ENCODE data around the gene CHST11.
A peak's percentile ranks its signal among the peaks of the same experiment; 100 is the strongest.

CHST11 gene

DNA sequence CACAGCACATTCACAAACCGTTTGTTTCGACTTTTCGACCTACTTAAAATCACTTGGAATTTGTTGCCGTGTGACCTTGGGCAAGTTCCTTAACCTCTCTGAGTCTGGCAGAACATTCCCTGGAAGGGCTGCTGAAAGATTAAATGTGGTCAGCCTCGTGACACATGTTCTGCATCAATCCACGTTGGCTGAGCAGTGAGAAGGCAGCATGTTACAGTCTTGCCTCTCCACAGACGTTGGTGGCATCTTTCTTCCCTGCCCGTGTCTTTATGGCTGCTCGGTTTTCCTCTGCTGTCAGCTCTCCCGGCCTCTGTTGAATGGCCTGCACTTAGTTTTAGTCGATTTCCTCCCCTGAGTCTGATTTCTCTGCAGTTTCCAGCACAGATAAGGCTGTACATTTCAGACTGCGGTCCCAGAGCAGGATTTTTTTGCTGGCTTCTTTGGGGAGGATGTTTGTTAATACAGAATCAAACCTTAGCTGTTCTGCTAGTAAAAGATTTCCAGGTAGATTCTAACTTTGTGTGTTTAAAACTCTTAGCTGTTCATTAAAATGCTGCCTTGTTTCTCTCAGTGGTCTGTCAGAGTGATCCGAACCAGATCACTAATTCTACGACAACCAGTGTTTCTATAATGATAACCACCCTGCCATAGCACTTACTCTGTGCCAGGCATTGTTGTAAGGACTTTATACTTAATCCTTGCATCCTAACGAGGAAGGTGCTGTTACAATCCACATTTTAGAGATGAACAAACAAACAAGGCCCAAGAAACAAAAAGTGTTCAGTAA, 217.1 kb downstream of the CHST11 start:
- no peak for DNase-seq (ENCODE audit: low read depth in 2 of 2)

DNA sequence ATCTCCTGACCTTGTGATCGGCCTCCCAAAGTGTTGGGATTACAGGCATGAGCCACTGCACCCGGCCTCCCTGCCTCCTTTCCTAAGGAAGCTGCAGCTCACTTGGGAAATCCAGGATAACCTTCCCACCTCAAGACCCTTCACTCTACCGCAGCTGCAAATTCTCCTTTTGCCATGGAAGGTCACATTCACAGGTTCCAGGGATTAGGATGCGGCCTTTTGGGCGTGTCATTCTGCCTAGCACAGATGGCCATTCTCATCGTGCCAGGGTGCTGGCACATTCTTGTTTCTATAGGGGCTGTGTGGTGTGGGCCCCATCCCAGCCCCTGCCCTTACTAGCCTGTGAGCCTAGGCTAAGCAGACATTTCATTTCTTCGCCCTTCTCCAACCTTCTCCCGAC, 219.9 kb downstream of the CHST11 start:
- no peak for DNase-seq (ENCODE audit: low read depth in 2 of 2)

DNA sequence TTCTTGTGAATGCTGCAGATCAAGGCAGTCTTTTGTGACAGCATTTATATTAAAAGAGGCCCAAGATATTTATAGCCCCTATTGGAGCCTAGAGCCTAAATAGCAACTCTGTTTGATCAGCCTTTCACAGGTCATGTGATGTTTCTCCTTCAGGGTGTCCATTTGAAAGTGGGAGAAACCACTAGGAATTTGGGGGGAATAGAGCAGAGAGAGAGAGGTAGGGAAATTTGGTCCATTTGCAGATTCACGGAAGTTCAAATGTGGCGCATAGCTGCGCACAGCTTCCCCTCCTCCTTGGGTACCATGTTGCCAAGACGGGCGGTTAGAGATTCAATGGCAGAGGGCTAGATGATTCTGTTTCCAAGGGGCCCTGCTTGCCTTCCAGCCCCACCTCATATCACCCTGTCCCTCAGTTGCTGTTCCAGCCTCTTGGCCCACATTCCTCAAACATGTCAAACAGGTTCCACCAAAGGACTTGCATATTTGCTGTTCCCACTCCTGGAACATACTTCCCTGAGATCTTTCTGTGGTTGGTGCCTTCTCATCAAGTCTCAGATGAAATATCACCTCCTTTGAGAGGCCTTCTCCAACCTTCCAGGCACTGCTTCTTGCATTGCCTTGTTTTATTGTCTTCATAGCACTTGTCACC, 220.8 kb downstream of the CHST11 start:
- DNase-seq (ENCODE audit: low read depth in 2 of 2): no peak

DNA sequence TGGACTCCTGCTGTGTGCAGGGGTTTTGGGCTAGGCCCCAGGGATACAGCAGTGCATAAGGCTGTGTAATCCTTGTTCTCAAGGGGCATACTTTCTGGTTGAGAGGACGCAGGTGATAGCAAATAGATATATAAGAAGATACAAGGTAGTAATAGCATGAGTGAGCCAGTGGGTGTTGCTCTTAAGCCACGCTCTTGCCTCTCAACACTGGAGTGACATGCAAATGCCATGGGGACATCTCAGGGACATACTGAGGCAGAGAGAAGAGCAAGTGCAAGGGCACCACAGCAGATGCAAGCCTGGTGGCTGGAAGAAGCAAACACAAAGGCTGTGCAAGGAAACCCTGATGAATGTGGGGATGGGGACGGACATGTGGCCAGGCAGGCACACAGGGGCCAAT, 223.3 kb downstream of the CHST11 start:
- DNase-seq (ENCODE audit: low read depth in 2 of 2): no peak

DNA sequence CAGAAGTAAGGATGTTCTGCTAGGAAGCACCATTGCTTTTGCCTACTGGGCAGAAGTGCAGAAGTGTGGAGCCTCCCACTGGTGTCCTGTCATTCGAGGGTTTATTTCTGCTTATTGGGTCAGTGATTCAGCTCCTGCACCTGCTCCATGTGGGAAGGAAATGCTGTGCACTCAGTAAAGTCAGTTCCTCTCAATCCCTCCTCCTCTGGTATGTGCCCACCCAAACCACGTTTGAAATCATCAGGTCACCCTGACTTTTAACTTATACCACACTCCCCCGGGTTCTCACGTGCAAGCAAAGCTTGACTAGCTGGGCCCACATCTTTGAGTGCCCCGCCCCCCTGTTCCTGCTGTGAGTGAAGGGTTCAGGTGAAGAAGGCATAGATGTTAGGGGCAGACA, 223.7 kb downstream of the CHST11 start:
- no peak for DNase-seq (ENCODE audit: low read depth in 2 of 2)

DNA sequence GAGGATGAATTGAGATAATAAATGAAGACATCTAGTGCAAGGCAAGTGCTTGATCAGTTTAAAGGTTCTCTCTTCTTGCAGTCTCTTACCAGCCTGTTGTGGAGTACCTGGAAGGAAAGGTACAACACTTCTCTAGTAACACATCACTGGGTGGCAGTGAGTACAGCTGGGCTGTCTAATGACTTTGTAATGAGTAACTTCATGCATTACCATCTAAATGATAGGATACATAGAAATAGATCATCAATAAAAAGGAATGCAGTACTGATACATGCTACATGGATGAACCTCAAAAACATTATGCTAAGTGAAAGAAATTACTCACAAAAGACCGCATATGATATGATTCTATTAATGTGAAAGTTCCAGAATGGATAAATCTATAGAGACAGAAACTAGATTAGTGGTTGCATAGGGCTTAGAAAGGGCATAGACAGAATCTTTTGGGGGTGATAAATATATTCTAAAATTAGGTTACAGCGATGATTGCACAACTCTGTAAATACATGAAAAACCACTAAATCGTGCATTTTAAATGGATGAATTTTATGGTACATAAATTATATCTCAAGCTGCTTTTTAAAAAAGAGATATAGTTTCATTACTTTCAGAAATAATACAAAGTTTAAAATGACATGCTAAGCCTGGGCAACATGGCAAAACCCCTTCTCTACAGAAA, 224.4 kb downstream of the CHST11 start:
- no peak for DNase-seq (ENCODE audit: low read depth in 2 of 2)

DNA sequence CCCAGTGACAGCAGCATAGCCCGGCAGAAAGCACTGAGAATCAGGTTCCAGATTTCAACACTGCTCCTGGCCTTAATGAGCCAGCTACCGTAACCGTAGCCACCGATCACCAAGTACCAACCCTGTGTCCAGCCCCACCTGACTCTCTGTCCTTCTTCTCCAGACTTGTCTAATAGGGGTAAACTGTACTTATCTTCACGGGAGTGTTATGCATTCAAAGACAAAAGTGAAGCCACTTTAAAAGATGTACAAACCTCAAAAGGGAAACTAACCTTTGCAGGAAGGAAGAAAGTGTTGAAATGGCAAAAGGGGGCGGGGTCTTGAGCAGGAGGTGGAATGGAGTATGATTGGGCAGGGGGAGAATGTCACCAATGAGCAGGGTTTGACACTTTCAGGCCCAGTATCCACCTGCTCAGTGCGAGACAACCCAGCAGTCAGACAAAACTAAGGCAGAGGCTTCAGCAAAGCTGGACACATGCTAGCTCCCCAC, 226.1 kb downstream of the CHST11 start:
- DNase-seq (ENCODE audit: low read depth in 2 of 2): no peak

DNA sequence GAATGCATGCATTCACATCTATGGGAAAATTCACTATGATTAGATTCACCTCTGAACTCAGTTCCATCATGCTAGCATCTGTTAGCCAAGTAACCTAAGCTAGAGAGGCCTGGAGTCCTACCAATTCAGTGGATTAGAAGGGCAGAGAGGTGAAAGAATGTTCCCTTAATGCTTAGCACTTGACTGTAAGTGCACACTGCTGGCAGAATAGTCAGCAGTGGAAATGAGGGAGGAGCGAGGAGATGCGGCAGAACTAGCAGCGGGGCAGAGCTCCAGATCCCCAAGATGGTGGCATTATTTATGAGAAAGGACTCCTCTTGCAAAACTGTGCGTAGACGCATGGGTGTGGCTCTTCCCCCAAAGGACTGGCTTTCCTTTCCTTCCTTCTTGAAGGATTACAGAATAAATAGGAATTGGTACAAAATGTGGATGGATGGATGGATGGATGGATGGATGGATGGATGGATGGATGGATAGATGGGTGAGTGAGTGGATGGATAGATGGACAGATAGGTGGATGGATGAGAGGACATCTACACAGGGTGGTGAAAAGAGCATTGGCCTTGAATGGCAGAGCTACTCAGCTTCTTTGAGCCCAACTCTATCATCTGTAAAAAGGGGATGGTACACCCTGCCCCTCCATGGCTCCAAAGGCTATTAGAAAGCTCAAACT, 227.2 kb downstream of the CHST11 start:
- no peak for DNase-seq (ENCODE audit: low read depth in 2 of 2)

DNA sequence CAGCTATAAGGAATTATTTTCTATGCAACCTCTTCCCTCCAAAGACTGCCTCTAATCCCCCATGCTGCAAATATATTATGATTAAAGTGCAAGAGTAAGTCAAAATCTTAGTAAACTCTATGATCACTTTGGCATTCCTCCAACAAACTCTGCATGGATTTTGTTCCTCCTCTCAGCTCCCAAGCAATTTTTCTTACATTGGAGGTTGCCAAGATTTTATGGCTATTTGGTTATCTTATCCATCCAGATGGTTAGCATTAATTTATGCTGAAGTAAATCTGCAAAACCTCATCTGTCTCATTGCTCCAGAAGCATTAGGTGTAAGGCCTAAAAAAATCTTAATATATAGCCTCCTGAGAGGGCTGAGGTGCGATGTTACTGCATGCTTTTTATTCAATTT, 228.1 kb downstream of the CHST11 start:
- peak; percentile 91 to 92 for DNase-seq (ENCODE audit: low read depth in 2 of 2)

DNA sequence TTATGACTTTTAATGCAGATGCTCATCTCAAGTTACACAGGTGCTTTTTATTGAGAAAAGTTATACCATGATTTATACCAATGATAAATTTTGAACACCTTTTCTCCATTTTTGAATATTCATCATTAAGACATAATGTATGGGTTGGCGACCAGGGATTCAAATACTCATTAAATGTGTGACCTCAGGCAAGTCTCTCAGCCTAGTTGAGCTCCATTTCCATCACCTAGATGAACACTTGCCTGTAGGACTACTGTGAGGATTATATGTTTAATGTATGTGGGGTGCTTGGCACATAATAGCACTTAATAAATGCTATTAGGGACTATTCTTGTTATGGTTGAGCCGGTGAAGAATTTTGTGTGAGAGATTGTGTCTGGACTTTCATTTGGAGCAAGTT, 228.6 kb downstream of the CHST11 start:
- no peak for DNase-seq (ENCODE audit: low read depth in 2 of 2)

DNA sequence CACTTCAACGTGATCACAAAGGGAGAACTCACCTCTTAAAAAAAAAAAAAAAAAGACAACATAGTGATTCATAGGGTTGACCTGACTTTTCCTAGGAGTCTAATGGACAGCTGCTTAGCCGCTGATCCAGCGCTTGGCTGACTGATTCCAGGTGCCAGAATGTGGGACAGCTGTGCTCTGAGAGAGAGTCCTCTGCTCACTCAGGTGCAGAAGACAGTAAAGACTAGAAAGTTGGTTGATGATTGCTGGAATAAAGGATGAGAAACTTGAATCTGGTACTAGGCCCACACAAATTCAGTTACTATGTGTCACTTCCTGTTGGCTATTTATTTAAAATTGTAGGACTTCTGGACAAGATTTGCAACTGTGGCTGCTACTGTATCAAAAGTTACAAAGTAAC, 229.4 kb downstream of the CHST11 start:
- DNase-seq (ENCODE audit: low read depth in 2 of 2): no peak

DNA sequence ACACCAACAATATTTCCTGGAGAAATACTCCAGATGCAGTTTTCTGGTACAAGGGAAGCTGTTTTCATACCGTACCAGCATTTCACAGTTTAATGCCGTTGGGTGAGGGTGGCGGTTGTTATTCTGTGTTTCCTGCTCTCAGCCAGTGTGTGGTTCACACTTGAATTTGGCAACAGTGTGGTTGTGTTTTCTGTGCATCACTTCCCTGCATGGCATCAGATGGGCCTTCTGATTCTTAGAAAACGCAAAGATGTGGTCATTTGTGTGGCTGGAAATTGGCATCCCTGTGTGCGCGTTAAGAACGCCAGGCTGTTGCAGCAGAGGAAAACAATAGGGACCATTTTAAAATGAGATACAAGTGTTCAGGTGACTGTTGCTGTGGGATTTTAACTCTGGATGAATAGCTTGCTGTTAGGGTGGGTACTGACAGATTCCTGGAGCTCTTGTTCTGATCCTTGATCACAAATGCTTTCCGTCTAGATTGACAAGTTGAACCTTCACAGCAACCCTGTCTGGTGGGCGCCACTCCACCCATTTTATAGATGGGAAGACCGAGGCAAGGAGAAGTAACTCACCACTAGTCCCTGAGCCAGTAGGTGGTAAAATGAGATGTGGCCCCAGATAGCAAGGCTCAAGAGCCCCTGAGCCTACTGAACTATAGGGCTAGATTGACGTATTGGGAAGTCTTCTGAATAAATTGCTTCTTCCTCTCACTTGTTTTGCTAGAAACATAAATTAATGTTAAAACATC, 231.2 kb downstream of the CHST11 start:
- no peak for DNase-seq (ENCODE audit: low read depth in 2 of 2)

DNA sequence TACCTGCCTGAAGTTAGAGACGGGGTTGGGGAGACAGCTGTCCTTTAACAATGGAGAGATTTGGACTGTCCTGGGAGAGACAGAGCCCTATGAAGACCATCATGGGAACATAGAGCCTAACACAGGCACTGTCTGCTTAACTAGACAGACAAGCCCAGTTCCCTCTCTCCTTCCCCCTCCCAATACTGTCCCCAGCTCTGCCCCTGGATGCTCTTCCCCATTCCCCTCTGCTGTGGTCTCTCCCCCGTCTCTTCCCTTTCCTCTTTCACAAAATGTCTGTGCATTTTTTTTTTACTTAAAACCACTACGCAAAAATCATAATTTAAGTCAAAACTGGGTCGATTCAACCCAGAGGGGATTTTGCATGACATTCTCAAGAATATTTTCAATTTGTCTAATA, 232.9 kb downstream of the CHST11 start:
- no peak for DNase-seq (ENCODE audit: low read depth in 2 of 2)

DNA sequence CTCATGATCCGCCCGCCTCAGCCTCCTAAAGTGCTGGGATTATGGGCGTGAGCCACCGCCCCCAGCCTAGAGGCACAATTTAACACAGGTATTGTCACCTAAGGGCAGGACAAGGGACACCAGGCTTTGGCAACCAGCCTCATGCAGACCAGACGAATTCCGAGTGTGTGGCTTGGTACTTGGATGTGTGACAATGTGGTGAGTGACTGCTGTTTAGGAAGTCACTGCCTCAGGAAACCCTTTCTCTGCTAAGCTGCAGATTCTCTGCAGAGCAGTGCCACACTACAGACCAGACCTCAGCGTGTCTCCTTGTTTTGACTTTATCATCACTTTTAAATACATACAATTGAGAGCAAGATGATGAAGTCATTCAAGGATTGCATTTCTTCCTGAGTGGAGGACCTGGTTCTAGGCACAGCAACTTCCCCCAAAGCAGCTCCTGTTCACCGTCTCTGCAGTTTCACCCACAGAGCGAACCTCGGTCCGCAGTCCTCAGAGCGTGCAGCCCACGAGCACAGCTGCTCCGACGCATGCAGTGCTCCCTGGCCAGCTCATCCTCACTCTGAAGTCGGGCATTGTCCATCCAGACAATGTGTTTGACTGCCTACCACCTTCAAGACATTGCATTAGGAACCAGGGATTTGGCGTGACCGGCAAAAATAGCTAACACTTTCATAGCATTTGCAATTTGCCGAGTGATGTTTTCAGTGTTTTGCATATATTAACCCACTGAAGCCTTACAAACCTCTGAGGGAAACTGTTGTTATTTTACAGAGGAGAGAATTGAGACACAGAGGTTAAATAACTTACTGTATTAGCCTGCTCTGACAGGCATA, 235.2 kb downstream of the CHST11 start:
- DNase-seq (ENCODE audit: low read depth in 2 of 2): no peak

DNA sequence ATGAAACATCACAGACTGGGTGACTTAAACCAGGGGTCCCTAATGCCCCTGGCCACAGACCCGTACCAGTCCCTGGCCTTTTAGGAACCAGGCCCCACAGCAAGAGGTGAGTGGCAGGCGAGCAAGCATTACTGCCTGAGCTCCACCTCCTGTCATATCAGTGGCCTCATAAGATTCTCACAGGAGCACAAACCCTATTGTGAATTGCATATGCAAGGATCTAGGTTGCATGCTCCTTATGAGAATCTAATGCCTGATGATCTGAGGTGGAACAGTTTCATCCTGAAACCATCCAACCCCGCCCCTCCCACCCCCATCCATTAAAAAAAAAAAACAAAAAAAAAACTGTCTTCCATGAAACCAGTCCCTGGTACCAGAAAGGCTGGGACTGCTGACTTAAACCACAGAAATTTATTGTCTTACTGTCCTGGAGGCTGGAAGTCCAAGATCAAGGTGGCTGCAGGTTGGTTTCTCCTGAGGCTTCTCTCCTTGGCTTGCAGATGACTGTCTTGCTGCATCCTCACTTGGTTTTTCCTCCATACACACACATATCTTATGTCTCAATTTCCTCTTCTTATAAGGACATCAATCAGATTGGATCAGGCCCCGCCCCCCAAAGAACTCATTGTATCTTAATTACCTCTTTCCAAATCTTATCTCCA, 235.9 kb downstream of the CHST11 start:
- DNase-seq (ENCODE audit: low read depth in 2 of 2): no peak

DNA sequence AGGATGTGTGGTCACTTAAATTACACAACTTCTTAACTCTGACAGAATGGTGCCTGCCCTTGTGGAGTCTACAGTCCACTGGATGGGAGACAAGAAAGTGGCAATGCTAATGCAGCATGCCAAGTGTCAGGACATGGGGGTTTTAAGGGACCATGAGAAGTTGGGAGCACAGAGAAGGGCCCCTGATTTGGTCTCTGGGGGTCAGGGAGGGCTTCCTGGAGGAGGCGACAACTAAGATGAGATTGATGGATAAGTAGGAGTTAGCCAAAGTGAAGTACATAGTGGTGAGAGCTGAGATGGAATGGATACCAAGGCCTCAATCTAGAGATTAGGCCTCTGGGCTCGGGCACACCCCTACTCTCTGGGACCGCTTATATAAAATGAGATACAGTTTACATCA, 236.7 kb downstream of the CHST11 start:
- no peak for DNase-seq (ENCODE audit: low read depth in 2 of 2)

DNA sequence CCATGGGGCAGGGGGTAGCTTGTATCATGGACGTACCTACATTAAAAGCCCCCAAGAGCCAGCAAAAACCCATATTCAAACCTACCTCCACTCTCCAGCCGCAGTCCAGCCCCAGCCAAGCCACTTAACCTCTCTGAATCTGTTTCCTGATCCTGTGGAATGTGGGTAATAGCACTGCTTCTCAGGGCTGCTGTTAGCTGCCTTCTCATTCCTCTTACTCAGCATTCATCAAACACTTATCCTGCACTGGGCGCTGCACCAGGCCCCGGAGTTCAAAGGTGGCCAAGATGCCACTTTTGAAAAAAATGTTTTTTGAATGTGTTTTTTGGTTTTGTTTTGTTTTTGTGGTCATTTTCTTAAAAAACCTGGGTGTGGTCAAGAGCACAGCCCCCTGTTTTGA, 237.4 kb downstream of the CHST11 start:
- DNase-seq (ENCODE audit: low read depth in 2 of 2): no peak

DNA sequence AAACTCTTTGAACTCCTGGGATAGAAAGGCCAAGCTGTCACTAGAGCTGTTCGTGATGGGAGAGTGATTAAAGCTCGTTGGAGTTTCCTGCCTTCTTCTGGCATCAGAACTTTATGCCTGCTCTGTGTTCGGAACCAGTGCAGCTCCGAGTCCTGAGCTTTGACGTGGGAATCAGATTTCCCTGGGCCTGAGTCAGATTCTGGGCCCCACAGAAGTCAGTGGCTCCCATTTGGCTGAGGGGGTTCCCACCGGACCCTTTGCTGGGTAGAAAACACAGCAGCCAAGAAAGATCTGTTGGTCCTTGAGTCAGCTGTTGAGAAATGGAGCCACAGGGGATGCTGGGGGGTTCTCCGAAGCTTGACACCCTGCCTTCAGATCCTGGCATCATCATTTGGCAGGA, 238.0 kb downstream of the CHST11 start:
- no peak for DNase-seq (ENCODE audit: low read depth in 2 of 2)

DNA sequence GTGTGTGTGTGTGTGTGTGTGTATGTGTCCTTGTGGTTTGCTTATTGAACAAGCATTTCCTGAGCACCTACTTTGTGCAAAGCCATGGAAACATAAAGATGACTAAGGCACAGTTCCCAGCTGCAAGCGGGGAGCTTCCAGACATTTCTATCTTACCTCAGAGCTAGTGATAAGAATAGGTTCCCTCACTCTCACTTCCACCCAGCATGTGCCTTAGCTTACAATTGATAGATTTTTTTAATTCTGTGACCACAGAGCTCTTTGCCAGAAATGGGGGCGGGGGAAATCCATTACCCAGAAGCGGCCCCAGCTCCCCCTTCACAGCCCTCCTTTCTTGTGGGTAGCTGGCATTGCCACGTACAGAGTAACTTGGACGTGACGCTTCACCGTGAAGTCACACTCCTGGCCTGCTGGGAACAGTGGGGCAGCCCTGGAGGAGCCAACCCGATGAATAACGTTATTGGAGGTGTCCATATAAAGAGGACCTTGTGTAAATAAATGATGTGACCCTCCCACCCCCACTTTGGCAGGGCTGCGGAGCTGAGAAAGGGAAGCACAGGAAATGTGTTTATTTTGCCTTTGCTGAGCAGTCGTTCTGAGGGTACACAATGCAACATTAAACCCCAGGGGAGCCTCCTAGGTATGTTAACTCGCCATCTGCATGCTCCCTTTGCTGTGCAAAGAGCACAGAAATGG, 238.9 kb downstream of the CHST11 start:
- peak in 1 of 2 experiments; percentile 37 for DNase-seq (ENCODE audit: low read depth in 2 of 2)

DNA sequence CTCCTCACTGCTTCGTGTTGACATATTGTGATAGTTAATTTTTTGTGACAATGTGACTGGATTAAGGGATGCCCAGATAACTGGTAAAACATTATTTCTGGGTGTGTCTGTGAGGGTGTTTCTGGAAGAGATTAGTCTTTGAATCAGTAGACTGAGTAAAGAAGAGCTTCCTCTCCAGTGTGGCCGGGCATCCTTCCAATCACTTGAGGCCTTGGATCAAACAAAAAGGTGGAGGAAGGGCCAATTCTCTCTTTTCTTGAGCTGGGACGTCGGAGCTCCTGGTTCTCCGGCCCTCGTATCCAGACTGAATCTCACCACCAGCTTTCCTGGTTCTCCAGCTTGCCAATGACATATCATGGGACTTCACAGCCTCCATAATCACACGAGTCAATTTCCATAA, 240.4 kb downstream of the CHST11 start:
- DNase-seq (ENCODE audit: low read depth in 2 of 2): no peak
